Measurements from ENCODE around the gene GRIN3B.

DNA sequence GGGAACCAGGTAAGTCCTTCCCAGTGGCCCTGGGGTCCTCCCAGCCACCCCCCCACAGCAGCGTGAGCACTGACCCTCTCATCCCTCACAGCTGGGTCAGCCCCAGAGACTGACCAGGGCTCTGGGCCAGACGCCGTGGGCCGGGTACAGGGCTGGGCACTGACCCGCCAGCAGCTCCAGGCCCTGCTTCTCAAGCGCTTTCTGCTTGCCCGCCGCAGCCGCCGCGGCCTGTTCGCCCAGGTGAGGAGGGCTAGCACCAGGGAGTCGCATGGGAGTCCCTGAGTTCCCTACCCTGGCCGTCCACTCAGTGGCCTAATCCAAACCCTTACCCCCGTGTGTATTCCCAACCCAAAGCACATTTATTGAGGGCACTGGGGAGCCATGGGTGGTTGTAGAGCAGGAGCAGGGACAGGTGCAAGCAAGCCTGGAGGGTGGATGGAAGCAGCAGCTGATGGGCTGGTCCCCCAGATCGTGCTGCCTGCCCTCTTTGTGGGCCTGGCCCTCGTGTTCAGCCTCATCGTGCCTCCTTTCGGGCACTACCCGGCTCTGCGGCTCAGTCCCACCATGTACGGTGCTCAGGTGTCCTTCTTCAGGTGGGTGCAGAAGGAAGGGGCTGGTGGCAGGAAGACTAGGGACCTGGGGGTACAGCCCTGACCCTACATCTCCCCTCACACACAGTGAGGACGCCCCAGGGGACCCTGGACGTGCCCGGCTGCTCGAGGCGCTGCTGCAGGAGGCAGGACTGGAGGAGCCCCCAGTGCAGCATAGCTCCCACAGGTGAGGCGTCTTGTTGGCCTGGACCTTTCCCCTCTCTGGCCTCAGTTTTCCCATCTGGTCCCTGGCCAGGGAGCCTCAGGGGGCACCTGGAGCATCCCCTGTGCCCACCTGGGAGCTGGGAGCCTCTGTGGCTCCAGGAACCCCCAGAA lies 54.1 kb downstream of the GRIN3B start:
- TF ChIP-seq POLR2AphosphoS5 (IDR thresholded peaks at IDR 0.05; ENCODE audit: low read depth, low read length) (no peak), SIN3A (IDR thresholded peaks at IDR 0.05; ENCODE audit: borderline replicate concordance, insufficient read depth, low read length) (no peak), TAF1 (IDR thresholded peaks at IDR 0.05; ENCODE audit: borderline replicate concordance, insufficient read depth, low read length) (no peak), FOXP2 (optimal IDR thresholded peaks at IDR 0.05; ENCODE audit: borderline replicate concordance, extremely low read depth, extremely low read length, insufficient read depth) (no peak)
- TF ChIP-seq, protein P1, sequence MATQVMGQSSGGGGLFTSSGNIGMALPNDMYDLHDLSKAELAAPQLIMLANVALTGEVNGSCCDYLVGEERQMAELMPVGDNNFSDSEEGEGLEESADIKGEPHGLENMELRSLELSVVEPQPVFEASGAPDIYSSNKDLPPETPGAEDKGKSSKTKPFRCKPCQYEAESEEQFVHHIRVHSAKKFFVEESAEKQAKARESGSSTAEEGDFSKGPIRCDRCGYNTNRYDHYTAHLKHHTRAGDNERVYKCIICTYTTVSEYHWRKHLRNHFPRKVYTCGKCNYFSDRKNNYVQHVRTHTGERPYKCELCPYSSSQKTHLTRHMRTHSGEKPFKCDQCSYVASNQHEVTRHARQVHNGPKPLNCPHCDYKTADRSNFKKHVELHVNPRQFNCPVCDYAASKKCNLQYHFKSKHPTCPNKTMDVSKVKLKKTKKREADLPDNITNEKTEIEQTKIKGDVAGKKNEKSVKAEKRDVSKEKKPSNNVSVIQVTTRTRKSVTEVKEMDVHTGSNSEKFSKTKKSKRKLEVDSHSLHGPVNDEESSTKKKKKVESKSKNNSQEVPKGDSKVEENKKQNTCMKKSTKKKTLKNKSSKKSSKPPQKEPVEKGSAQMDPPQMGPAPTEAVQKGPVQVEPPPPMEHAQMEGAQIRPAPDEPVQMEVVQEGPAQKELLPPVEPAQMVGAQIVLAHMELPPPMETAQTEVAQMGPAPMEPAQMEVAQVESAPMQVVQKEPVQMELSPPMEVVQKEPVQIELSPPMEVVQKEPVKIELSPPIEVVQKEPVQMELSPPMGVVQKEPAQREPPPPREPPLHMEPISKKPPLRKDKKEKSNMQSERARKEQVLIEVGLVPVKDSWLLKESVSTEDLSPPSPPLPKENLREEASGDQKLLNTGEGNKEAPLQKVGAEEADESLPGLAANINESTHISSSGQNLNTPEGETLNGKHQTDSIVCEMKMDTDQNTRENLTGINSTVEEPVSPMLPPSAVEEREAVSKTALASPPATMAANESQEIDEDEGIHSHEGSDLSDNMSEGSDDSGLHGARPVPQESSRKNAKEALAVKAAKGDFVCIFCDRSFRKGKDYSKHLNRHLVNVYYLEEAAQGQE (IDR thresholded peaks at IDR 0.05; ENCODE audit: insufficient read depth in 1 of 2, low read depth in 2 of 2, low read length in 2 of 2), result no peak
